ENCODE measurements around the gene TJAP1.
"Not testable (repeated sequence)": the region's sequence is repeated elsewhere in the genome, so short reads cannot be mapped to it uniquely, and the experiment has no call there.

Gene TJAP1

GRCh38 chr6:43505718-43506117 is 28.3 kb downstream of the TJAP1 start:
- DNase-seq (ENCODE audit: low spot score) = no peak

- no peak for DNase-seq (ENCODE audit: low spot score)
Measured at GRCh38 chr6:43506171-43506570, 28.8 kb downstream of the TJAP1 start.

GRCh38 chr6:43506667-43507471 is 29.5 kb downstream of the TJAP1 start:
- DNase-seq (ENCODE audit: low spot score) = peak; percentile 85

DNA sequence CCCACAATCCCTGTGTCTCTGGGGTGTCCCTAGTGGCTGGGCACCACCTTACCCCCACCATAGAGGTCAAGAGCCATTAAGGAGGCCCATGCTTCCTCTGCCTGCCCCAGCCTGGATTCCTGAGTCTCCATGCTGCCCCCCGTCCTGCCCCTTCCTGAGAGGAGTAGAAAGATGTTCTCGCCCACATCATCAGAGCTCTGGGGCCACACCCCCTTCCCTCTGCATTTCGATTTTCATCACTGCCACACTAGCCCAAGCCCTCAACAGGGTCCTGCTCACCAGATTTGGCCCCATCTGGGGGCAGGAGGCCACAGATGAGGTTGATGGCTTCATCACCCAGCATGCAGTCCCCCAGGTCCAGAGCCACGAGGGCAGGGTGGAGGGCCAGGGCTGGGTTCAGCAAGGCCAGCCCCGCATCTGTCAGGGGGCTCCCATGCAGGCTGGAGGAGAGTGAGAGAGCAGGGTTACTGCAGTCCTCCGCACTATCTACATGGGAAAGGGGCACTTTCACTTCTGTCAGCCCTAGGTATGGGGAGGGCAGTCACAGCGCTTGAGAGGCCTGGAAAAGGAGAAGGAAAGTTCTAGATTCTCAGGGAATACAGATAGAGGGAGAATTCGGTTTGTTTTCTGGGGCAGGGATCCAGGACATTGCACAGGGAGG is 31.2 kb downstream of the TJAP1 start:
- no peak for DNase-seq (ENCODE audit: low spot score)

DNA sequence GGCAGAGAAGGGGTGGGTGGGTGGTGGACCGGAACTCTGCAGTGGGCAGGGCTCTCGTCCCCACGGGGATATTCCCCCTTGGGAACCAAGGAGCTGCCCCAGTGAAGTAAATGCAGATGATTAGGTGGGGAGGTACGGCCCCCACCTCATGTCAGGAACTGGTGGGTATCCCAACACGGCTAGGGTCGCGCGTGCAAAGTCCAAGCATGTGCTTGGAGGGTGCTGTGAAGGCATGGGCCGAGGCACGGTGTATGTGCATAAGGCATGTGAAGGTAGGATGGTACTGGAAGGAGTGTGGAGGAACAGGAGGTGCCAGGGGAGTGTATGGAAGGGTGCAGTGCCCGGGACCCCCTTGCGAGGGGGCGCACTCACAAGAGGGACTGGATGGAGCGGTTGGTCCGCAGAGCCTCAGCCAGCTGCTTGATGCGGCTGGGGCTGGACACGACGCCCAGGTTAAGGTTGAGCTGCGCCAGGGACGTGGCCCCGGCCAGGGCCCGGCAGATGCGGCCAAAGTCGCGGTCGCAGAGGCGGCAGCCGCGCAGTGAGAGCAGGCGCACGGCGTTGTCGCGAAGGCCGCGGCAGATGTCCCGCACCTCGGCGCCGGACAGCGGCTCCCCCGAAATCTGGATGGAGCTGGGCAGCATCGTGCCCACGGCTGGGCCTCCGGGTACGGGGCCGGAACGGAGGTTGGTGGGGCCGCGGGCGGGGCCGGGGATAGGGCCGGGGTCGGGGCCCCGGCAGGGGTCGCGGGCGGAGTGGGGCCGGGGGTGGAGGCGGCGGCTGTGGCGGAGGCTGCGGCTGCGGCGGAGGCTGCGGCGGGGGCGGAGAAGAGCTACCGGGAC is 32.0 kb downstream of the TJAP1 start:
- DNase-seq (ENCODE audit: low spot score) = no peak

- DNase-seq (ENCODE audit: low spot score) = peak; percentile 63
Measured at GRCh38 chr6:43509984-43510826, 32.8 kb downstream of the TJAP1 start, which contains the start of gene LRRC73. LRRC73 (minus strand) TSS chr6:43510346; CDS start chr6:43509785, 561 bp downstream.

DNA sequence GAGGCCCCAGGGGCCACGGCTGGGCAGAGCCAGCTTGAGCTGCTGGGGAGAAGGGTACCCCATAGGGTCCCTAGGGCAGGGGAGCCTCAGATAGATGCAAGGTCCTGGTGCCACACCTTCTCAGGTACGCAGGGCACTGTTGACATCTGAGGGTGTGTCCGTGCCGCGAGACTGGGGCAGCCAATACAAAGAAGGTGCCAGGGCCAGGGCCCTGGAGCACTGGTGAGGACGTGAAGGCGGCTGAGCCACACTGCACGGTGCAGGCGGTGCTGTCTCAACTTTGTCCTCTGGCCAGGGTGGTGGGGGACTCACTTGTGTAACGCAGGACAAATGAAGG is 33.4 kb downstream of the TJAP1 start:
- DNase-seq (ENCODE audit: low spot score) = no peak

DNA sequence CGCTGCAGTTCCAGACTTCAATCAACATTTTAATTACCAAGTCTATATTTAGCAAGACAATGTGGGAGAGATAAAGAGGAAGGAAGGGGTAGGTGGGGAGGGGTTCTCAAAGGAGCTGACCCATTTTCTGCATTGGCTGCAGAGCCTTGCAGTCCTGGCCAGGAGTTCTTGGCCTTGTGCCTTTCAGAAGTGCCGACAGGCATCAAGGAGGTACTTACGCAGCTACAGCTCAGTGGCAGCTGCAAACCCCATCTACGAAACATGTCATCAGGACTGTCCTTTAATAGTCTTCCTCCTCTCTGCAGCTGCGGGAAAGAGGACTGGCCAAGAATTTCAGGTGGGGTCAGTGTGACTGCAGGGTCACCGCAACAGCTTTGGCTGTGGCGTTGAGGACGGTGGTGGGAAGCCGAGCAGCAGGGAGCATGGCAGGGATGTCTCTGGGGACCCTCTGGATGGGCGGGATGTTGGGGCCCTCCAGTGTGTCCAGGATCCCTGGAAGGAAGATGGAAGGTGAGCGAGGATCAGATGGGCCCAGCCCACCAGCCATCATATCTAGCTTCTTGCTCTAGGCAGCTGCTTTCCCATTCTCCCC is 34.5 kb downstream of the TJAP1 start:
- DNase-seq (ENCODE audit: low spot score) = no peak

DNA sequence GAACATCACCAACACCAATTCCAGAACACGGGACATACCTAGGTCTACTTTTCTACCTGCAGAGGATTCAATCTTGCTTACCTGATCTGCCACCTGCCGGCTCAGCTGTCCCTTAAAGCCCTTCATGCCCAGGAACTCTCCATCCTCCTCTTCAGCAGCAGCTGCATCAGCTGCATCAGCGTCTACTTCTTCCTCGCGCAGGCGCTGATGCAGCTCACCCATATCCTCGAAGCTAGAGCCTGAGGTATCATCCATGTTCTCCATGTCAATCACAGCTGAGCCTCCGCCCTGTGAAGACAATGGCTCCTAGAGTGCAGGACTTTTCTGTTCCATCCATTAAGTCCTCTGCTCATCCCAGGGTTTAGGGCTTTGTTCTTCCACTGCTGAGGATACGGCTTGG is 38.4 kb downstream of the TJAP1 start:
- DNase-seq (ENCODE audit: low spot score) = no peak

GRCh38 chr6:43516367-43516696 is 39.0 kb downstream of the TJAP1 start:
- DNase-seq (ENCODE audit: low spot score) = peak; percentile 42

DNA sequence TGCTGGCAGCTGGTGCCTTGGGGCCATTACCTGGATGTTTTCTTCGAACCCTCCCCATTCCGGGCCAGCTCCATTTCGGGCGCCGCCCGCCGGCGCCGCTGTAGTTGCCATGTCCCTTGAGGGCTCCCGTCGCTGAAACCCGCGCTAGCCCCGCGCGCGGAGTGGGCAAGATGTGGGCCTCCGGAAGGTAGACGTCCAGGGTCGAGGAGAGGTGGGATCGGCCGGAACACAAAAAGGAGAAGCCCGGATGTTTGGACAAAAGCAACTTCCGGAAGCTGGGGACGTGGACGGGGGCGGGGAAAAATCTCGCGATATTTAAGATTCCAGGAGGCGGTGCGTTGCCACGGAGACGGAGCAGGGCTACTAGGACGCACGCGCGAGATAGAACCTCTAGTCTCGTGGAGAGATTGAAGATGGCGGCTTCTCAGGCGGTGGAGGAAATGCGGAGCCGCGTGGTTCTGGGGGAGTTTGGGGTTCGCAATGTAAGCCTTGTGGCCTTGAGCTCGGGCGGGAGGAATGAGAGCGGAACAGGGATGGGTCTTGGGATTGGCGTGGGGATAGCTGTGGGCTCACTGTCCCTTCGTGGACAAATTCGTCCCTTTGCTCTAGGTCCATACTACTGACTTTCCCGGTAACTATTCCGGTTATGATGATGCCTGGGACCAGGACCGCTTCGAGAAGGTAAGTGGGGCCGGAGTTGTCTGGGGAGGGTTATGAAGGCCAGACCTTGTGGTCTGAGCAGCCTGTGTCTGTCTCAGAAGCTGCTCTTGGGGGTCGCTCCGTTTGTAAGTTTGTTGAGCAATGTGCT is 39.5 kb downstream of the TJAP1 start, which contains the start of the genes POLR1C and YIPF3:
Gene POLR1C (plus strand): TSS at position 393 of the 808 bp plus-strand sequence. CDS start 21 bp downstream, at position 414.
Gene YIPF3 (minus strand): TSS at position 230 of the 808 bp plus-strand sequence. CDS start 119 bp downstream, at position 111.
- peak; percentile 98 for DNase-seq (ENCODE audit: low spot score)

DNA sequence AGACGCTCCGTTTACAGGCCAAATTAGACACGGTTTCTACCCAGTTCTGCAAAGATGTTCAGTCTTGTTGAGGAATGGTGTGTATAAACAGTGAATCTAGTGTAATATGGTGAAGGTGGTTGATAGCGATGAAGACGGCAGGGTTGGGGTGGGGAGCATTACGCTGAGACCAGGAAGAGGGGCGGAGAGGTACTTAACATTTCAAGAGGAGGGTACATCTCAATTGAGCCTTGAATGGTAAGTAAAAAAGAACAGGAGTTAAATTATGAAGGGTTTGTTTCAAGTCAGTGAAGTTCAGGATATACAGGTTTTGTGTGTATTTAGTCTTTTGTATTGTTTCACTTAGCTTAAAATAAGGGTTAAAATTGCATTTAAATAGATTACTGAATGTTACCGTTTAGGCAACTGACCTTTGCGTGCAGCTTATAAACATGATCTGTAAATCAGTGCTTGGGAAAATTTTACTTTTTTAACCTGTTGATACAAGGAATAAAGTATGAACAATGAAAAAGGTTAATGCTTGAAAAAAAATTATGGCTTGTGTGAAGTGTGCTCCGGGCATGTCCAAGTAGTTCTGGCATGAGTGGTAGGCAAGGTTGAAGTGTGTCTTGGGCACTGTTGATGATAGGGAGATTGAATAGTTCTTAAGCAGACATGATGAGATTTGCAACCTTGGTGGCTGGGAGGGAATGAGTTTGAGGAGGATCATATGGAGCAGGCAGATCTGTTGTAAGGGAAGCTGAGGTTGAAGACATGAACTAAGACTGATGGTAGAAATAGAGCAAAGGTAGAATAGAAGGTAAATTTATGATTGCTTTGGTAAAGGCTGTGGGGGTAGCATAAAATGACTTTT is 40.4 kb downstream of the TJAP1 start:
- no peak for DNase-seq (ENCODE audit: low spot score)

DNA sequence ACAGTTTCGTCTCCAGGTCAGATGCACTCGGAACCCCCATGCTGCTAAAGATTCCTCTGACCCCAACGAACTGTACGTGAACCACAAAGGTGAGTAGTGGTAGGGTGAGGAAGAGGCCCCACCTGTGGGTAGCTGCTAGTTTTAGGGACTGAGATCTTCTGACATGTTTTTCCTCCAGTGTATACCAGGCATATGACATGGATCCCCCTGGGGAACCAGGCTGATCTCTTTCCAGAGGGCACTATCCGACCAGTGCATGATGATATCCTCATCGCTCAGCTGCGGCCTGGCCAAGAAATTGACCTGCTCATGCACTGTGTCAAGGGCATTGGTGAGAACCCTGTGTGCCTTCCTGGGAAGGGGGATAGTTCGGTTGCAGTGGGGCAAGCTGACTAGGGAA is 42.7 kb downstream of the TJAP1 start:
- DNase-seq (ENCODE audit: low spot score) = no peak

- DNase-seq (ENCODE audit: low spot score) = no peak
Measured at GRCh38 chr6:43521836-43522235, 44.5 kb downstream of the TJAP1 start.

DNA sequence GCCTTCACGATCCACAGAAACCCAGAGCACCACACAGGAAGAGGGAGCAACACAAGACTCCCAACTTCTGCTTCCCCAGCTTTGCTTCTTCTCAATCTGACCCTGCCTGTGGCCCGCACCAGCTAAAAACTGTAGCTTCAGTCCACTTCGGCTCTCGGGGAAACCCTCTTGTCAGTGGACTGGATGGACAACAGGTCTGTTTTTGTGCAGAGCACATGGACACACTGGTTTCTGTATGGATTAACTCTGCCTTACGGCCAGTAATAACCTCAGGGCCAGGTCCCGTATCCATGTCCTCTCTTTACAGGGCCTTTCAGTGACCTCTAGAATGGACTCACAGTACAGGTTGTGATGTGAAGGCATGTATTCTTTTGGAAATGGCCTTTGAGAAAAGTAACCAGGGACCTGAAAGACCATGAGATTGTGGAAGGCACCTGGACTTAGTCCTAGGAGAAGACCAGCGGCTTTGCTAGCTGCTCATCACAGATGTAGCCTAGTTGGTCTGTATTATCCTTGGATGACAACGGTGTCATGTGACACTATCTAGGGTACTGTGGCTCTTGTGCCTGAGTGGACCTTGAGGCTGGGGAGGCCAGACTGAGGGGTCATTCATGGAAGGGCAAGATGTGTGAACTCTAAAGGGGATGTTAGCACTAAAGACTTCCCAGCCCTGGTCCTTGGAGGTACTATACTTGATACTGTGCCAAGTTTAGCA is 45.3 kb downstream of the TJAP1 start:
- no peak for DNase-seq (ENCODE audit: low spot score)

GRCh38 chr6:43523284-43523683 is 45.9 kb downstream of the TJAP1 start:
- no peak for DNase-seq (ENCODE audit: low spot score)

- DNase-seq (ENCODE audit: low spot score) = no peak
Measured at GRCh38 chr6:43524483-43524961, 47.2 kb downstream of the TJAP1 start.

GRCh38 chr6:43532201-43532600 is 54.8 kb downstream of the TJAP1 start:
- DNase-seq (ENCODE audit: low spot score) = no peak

GRCh38 chr6:43538986-43539385 is 61.6 kb downstream of the TJAP1 start:
- not testable (repeated sequence) for DNase-seq (ENCODE audit: low spot score)

Measured in pons (tissue), 1 donor.